Choroid plexus epithelial cell (primary cell): Measurements from ENCODE around the gene FREM1.

ENCODE experiments used
- DNase-seq: peaks from one replicate; pipeline ENCODE4 v3.0.0-alpha.2; 2010; ENCODE audit warnings: low read depth
- H3K4me3 ChIP-seq: 2 replicates; pipeline ENCODE4 v1.5.1; 2011; ENCODE audit warnings: low read depth, mild to moderate bottlenecking, control low read depth, low read length, moderate library complexity
- TF ChIP-seq, protein P1 (sequence below): conservative IDR thresholded peaks from 2 replicates; pipeline ENCODE4 v1.5.1; 2011; ENCODE audit warnings: low read depth, mild to moderate bottlenecking, control low read depth, inconsistent platforms, low read length, moderate library complexity

FREM1 gene

GRCh38 chr9:14836885-14837284 lies 73.3 kb downstream of the FREM1 start:
- no peak for DNase-seq
- no peak overlapping the region for H3K4me3 ChIP-seq
- TF ChIP-seq, protein P1, sequence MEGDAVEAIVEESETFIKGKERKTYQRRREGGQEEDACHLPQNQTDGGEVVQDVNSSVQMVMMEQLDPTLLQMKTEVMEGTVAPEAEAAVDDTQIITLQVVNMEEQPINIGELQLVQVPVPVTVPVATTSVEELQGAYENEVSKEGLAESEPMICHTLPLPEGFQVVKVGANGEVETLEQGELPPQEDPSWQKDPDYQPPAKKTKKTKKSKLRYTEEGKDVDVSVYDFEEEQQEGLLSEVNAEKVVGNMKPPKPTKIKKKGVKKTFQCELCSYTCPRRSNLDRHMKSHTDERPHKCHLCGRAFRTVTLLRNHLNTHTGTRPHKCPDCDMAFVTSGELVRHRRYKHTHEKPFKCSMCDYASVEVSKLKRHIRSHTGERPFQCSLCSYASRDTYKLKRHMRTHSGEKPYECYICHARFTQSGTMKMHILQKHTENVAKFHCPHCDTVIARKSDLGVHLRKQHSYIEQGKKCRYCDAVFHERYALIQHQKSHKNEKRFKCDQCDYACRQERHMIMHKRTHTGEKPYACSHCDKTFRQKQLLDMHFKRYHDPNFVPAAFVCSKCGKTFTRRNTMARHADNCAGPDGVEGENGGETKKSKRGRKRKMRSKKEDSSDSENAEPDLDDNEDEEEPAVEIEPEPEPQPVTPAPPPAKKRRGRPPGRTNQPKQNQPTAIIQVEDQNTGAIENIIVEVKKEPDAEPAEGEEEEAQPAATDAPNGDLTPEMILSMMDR, result no peak

- no peak overlapping the region for H3K4me3 ChIP-seq
- DNase-seq, result no peak
- TF ChIP-seq, protein P1, result no peak
Observed at GRCh38 chr9:14831661-14832060, 78.6 kb downstream of the FREM1 start.

DNA sequence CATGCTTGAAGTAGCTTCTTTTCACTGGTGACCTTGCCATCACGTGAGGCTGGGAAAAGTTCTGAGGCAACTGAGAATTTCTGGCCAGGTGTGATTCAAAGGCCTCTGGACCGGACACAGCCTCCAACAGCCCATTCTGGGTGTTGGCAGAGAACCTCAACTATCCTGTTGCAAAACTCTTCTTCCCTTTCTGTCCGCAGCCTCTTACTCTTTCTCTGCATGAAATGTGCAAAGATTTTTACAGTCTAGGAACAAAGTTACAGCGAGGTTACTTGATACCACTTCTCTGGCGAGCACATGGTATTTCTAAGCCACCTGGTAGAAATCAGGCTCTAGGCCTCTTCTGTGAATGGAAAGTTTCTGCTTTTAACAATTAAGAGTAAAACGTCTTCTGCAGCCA lies 79.2 kb downstream of the FREM1 start:
- no peak overlapping the region for H3K4me3 ChIP-seq
- DNase-seq, result no peak
- TF ChIP-seq, protein P1, result no peak

- no peak overlapping the region for H3K4me3 ChIP-seq
- TF ChIP-seq, protein P1, result no peak
- no peak for DNase-seq
Observed at GRCh38 chr9:14830057-14830456, 80.2 kb downstream of the FREM1 start.

DNA sequence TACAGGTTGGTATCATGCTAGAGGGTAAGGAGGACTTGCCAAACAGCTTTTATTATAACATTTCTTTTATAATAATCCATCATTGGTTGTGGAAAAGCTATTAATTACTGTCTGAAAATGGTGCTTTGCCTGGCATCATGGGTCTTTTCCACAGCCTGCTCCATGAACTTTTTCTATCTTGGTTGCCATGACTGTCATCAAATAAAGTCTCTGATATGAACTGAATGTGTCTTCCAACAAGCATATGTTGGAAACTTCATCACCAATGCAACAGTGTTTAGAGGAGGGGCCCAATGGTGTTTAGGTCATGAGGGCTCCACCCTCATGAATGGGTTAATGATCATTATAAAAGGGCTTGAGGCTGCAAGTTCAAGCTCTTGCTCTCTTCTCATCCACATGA lies 81.0 kb downstream of the FREM1 start:
- TF ChIP-seq, protein P1, result no peak
- no peak overlapping the region for H3K4me3 ChIP-seq
- DNase-seq, result no peak

- no peak overlapping the region for H3K4me3 ChIP-seq
- no peak for DNase-seq
- TF ChIP-seq, protein P1, result no peak
Observed at GRCh38 chr9:14827805-14828204, 82.4 kb downstream of the FREM1 start.

DNA sequence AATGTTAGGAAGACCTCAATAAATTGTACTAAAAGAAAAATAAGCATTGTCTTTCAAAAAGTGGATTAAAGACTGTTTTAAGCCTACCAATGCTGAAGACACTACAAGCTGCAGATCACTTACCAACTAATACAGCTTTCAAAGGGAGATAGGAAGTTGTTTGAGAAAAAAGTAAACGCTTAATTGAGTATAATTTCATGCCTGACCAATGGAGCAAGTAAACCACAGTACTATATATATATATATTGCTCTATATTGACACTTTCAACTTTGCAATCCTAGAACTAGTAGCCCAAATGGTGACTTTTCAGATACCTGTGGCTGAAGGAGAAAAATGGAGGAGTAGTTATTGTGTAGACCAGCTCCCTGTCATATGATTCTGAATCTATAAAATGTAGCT lies 85.7 kb downstream of the FREM1 start:
- H3K4me3 ChIP-seq, result no peak overlapping the region
- TF ChIP-seq, protein P1, result no peak
- no peak for DNase-seq
